Heart left ventricle (tissue), 13 donors: ENCODE results near the gene FNDC3B.

Experiments
- CTCF ChIP-seq, 12 donors: fragments of 200-600 bp; sonication (generic) in 4 of 12; IDR thresholded peaks; one replicate each; pipeline versions ENCODE4 v1.5.0 to v1.8.0; 2018 to 2022; ENCODE audit warnings: antibody characterized with exemption in 12 of 12, mild to moderate bottlenecking in 5 of 12
- POLR2A ChIP-seq, 2 donors: fragments of 450-650 bp; IDR thresholded peaks; one replicate each; pipeline ENCODE4 v1.6.1; 2017; ENCODE audit warnings: antibody characterized with exemption in 2 of 2, mild to moderate bottlenecking in 2 of 2, moderate library complexity in 2 of 2
- donor health status: ischemic (EF 13 %, LVEDD 7.1; RV severe dilation, severe dysfunction).
- donor health status: DM: no; HTN: yes; CAD: no.
- donor health status: DM: no; HTN: no; CAD: no.
- donor health status: ischemic (EF 25% LVEDD 6.9; RV normal size, moderate dysfunction).
- donor health status: ischemic (EF 25% LVEDD 5.7; RV mildly dilated, moderate dysfunction).
- donor health status: ischemic (EF 35%, LVEDD 5.7; RV mildly dilated, moderate dysfunction).
- donor health status: nonischemic (EF 11% LVEDD 7.7; RV severe dilation, severe dysfunction).
- donor health status: DM: yes; HTN: yes; CAD: no.
- donor health status: PGD.
- donor health status: ischemic (EF 29% LVEDD 5.4; RV normal size, mild dysfunction).
- donor health status: nonischemic (EF 23%, LVEDD 6.1; RV moderate dilation, normal function).

DNA sequence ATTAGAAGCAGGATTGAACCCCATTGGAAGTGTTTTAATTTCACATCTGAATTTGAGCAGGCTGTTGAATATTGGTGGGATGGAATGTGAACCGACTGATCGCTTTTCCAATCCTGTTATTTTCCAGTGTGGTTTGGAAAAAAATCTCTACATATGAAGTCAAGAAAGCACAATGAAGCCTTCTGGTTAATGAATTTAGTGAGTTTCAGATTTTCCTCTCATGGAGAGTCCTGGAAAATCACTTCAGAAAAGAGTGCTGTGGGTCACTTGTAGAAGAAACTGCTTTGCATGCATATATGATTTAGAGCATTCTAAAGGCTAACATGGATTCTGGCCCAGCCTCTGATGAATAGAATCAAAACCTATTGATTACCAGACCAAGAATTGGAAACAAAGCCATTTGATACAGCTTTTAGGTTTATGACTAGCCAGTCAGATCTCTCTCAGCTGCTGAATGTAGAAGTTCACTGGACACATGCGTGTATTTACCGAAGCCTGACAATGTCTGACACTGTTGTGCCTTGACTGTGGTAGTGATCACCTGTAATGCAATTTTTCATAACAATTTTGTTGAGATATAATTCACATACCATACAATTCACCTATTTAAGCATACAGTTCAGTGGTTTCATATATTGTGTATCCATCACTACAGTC, 121.9 kb downstream of the FNDC3B start:
- TF ChIP-seq CTCF (IDR thresholded peaks at IDR 0.05) (no peak), POLR2A (IDR thresholded peaks at IDR 0.05) (no peak)
